ENCODE data around the gene SLC23A2. TPM values are rescaled to one million over a fixed set of nuclear protein-coding genes. Genes with fewer than 3 reads are reported as not detected.

Gene SLC23A2
- total RNA-seq, 2 donors from 2014 or later, result 12.3 to 13.7 TPM

DNA sequence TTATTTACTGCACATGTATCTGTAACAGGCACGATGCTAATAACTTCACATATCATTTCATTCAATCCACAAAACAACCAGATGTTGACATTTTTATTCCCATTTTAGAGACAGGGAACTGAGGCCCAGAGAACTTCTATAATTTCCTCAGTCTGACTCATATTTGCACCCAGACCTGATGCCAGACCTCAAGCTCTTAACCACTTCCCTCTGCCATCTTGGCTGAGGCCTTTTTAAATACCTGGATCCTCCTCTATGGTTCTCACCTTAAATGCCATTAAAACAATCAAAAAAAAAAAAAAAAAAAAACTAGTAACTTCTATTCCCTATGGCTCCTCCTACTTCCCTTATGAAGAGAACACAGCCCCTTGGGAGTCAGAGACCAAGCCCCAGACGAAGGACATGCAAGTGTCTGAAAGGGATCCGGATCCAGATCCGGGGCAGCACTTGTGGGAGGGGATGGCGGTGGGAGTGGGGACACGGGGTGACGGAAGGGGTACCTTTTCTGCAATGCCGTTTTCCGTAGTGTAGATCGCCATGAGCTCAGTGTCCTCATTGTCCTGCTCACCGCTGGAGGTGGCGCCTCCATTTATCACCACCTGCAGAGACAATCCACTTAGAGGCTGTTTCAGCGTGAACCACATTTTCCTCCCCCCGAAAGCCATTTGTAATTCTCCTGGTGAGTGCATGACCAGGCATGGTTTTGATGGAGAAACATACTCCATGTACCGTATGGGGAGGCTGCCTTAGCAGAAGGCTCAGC is 88.7 kb downstream of the SLC23A2 start:
- WGBS, 2 experiments (ENCODE audit: insufficient coverage in 1 of 2, insufficient read length in 1 of 2), result 86 to 90% methylated on average over 14 to 15 of the region's 15 CpGs
- H3K4me1 Mint-ChIP-seq, result peaks cover 12% of the 10 kb centered on the region
- peak; percentile 89 for DNase-seq
- H3K36me3 Mint-ChIP-seq (ENCODE audit: low read depth), result peaks cover 17% of the 10 kb centered on the region
- TF ChIP-seq, protein P1, sequence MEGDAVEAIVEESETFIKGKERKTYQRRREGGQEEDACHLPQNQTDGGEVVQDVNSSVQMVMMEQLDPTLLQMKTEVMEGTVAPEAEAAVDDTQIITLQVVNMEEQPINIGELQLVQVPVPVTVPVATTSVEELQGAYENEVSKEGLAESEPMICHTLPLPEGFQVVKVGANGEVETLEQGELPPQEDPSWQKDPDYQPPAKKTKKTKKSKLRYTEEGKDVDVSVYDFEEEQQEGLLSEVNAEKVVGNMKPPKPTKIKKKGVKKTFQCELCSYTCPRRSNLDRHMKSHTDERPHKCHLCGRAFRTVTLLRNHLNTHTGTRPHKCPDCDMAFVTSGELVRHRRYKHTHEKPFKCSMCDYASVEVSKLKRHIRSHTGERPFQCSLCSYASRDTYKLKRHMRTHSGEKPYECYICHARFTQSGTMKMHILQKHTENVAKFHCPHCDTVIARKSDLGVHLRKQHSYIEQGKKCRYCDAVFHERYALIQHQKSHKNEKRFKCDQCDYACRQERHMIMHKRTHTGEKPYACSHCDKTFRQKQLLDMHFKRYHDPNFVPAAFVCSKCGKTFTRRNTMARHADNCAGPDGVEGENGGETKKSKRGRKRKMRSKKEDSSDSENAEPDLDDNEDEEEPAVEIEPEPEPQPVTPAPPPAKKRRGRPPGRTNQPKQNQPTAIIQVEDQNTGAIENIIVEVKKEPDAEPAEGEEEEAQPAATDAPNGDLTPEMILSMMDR (conservative IDR thresholded peaks at IDR 0.05), result no peak
- no peaks in the 10 kb centered on the region for H3K27me3 Mint-ChIP-seq (ENCODE audit: insufficient read depth)
- peak overlapping the region; percentile 36 for H3K4me3 Mint-ChIP-seq
- Histone ChIP-seq H3K4me1 (ENCODE audit: control insufficient read depth, insufficient read depth, low read length) (no peaks in the 10 kb centered on the region), H3K4me3 (ENCODE audit: low read length) (no peak overlapping the region), H3K9ac (ENCODE audit: extremely low read depth, low read length, poor library complexity, severe bottlenecking) (no peak overlapping the region), H3K27me3 (ENCODE audit: control insufficient read depth, insufficient read depth, low read length, poor library complexity, severe bottlenecking) (no peaks in the 10 kb centered on the region), H3K36me3 (ENCODE audit: control insufficient read depth, insufficient read depth, low read length) (peaks cover 9% of the 10 kb centered on the region), H3K27ac (ENCODE audit: low read depth, low read length) (no peak overlapping the region), H3K9me3 (ENCODE audit: control insufficient read depth, low read length) (peaks cover 27% of the 10 kb centered on the region)
- peak overlapping the region; percentile 94 for H3K27ac Mint-ChIP-seq
- H3K9me3 Mint-ChIP-seq, result peaks cover 11% of the 10 kb centered on the region

DNA sequence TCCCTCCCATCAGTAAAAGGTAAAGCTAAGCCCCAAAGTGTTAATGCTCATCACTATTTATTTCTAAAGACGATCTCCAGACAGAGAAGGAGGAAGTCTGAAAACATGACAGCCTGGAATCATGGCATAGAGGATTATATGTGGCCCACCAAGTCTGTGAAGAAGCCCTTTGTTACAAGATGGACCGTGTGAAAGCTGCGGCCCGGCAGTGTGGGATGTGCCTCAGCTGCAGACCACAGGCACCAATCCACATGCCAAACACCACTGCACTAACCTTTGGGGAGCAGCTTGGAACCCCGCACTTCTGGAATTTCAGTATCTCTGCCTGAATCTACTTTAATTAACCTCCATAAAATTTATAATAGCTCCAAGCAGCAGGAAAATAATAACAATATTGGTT is 90.4 kb downstream of the SLC23A2 start:
- H3K4me1 Mint-ChIP-seq, result peaks cover 9% of the 10 kb centered on the region
- 91 to 96% methylated on average over 4 to 5 of the region's 5 CpGs for WGBS, 2 experiments (ENCODE audit: insufficient coverage in 1 of 2, insufficient read length in 1 of 2)
- H3K27me3 Mint-ChIP-seq (ENCODE audit: insufficient read depth), result no peaks in the 10 kb centered on the region

DNA sequence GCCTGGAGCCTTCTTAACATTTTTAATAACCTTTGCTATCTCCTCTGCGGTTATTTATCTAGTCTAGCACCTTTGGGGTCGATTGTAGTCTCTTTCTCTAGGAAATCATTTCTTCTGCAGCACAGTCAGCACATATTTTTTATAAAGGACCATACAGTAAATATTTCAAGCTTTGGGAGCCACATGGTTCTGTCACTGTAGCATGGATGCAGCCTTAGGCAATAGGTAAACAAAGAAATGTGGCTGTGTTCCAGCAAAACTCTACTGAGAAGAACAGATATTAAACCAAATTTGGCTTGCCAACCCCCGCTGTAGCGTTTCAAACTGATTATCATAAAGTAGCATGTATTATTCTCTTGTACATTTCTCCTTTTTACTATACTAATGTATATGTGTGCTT is 95.7 kb downstream of the SLC23A2 start:
- Histone ChIP-seq H3K36me3 (ENCODE audit: control insufficient read depth, insufficient read depth, low read length) (peaks cover 12% of the 10 kb centered on the region), H3K27me3 (ENCODE audit: control insufficient read depth, insufficient read depth, low read length, poor library complexity, severe bottlenecking) (no peaks in the 10 kb centered on the region), H3K9ac (ENCODE audit: extremely low read depth, low read length, poor library complexity, severe bottlenecking) (no peak overlapping the region), H3K4me1 (ENCODE audit: control insufficient read depth, insufficient read depth, low read length) (no peaks in the 10 kb centered on the region), H3K4me3 (ENCODE audit: low read length) (no peak overlapping the region), H3K9me3 (ENCODE audit: control insufficient read depth, low read length) (peaks cover 26% of the 10 kb centered on the region), H3K27ac (ENCODE audit: low read depth, low read length) (no peak overlapping the region)
- Mint-ChIP-seq H3K4me3 (no peak overlapping the region), H3K27me3 (ENCODE audit: insufficient read depth) (no peaks in the 10 kb centered on the region), H3K9me3 (peaks cover 25% of the 10 kb centered on the region), H3K4me1 (peaks cover 11% of the 10 kb centered on the region), H3K36me3 (ENCODE audit: low read depth) (peaks cover 25% of the 10 kb centered on the region), H3K27ac (no peak overlapping the region)
- TF ChIP-seq, protein P1 (conservative IDR thresholded peaks at IDR 0.05), result no peak
- no peak for DNase-seq
- WGBS, 2 experiments (ENCODE audit: insufficient coverage in 1 of 2, insufficient read length in 1 of 2), result 90 to 97% methylated on average over 2 to 3 of the region's 4 CpGs

More for the DNA sequence above, 90.4 kb downstream of the SLC23A2 start:
- no peak for DNase-seq
- Histone ChIP-seq H3K27ac (ENCODE audit: low read depth, low read length) (no peak overlapping the region), H3K27me3 (ENCODE audit: control insufficient read depth, insufficient read depth, low read length, poor library complexity, severe bottlenecking) (no peaks in the 10 kb centered on the region), H3K4me1 (ENCODE audit: control insufficient read depth, insufficient read depth, low read length) (no peaks in the 10 kb centered on the region), H3K9ac (ENCODE audit: extremely low read depth, low read length, poor library complexity, severe bottlenecking) (no peak overlapping the region), H3K36me3 (ENCODE audit: control insufficient read depth, insufficient read depth, low read length) (peaks cover 9% of the 10 kb centered on the region), H3K9me3 (ENCODE audit: control insufficient read depth, low read length) (peaks cover 27% of the 10 kb centered on the region), H3K4me3 (ENCODE audit: low read length) (no peak overlapping the region)
- TF ChIP-seq, protein P1 (conservative IDR thresholded peaks at IDR 0.05), result no peak
- no peak overlapping the region for H3K27ac Mint-ChIP-seq
- H3K9me3 Mint-ChIP-seq, result peaks cover 11% of the 10 kb centered on the region
- H3K4me3 Mint-ChIP-seq, result no peak overlapping the region
- H3K36me3 Mint-ChIP-seq (ENCODE audit: low read depth), result peaks cover 17% of the 10 kb centered on the region

Measured in endodermal cell (in vitro differentiated cells).